ENCODE data around the gene C10orf143. TPM values are rescaled to one million over a fixed set of nuclear protein-coding genes. Genes with fewer than 3 reads are reported as not detected.

Gene C10orf143
- total RNA-seq, 6 experiments from 2014 or later: 0.68 to 2.9 (median 1.6) TPM

DNA sequence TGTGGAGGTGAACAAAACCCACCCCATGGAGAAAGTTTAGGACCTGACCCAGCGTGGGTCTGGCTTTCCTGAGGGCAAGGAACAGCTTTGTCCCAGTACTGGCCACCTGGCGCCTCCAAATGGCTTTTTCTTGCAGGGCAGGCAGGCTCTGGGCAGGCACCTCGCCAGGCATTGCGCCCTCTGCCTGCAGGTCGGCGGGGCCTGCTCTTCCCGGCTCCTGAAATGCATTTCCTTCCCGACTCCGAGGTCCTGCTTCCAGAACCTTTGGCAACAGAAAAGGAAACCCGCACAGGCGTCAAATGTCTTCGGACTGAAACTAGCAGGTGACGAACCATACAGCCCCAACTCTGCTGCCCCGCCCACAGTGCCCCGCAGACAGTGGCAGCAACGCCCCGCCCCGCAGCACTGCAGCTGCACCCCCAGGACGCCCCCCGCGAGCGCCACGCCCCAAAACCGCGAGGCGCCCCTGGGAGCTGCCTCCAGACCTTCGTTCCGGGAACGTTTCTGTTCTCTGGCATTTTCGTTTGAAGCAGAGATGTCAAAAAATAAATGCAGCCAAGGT, 65.5 kb downstream of the C10orf143 start:
- no peak for DNase-seq
- 73% methylated on average over 3 of the region's 30 CpGs for WGBS (ENCODE audit: insufficient coverage, low coverage, low lambda C conversion rate, missing lambda C conversion rate)
- intact Hi-C loops (cut with DNase I): no loop called here

DNA sequence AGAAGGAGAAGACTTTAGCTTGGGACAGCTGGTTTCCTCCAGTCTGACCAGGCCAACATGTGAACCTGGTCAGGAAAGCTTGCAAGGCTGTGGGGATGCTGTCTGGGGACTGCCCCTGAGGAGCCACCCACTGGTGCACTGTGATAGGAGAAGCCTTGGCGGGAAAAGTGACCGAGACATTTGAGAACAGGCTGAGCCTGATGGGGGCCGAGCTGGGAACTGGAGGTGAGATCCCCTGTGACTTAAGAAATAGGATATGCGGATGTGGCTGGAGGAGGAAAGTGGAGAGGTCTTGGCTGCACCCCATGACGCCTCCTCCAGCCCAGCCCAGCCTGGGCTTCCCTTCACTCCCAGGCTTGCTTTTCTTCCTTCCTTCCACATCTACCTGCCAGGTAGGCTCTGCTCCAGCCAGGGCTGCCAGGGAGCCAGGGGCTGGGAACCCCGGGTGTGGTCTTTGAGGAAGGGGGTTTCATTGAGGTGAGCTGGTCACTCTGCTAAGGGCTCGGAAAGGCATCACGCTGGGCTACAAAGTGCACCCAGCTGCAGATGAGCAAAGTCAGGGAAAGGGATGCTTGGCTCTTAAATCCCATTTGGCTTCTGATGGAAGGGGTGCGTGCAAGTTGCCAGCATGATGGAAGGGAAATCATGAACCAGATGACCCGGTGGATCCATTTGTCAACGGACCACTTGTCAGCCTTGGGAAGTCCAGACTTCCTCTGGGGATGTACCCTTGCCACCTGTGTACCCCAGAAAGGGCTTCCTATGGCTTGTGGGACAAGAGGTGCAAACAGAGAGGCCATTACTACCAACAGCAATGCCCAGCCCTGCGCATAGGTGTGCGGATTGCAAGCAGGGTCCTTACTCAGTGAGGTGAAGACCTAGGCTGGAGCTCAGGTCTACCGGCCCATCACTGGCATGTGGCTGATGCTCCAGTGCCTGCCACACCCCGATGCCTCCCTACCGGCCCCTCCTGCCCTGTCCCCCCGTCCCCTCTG, 66.3 kb downstream of the C10orf143 start:
- no peaks in the 10 kb centered on the region for H3K36me3 ChIP-seq
- no peaks in the 10 kb centered on the region for H3K4me1 ChIP-seq
- 60% methylated on average over 10 of the region's 17 CpGs for WGBS (ENCODE audit: insufficient coverage, low coverage, low lambda C conversion rate, missing lambda C conversion rate)
- no peak overlapping the region for H3K4me3 ChIP-seq
- no peak overlapping the region for H3K27ac ChIP-seq
- TF ChIP-seq, protein P1, sequence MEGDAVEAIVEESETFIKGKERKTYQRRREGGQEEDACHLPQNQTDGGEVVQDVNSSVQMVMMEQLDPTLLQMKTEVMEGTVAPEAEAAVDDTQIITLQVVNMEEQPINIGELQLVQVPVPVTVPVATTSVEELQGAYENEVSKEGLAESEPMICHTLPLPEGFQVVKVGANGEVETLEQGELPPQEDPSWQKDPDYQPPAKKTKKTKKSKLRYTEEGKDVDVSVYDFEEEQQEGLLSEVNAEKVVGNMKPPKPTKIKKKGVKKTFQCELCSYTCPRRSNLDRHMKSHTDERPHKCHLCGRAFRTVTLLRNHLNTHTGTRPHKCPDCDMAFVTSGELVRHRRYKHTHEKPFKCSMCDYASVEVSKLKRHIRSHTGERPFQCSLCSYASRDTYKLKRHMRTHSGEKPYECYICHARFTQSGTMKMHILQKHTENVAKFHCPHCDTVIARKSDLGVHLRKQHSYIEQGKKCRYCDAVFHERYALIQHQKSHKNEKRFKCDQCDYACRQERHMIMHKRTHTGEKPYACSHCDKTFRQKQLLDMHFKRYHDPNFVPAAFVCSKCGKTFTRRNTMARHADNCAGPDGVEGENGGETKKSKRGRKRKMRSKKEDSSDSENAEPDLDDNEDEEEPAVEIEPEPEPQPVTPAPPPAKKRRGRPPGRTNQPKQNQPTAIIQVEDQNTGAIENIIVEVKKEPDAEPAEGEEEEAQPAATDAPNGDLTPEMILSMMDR (IDR thresholded peaks at IDR 0.05): no peak
- TF ChIP-seq POLR2A (IDR thresholded peaks at IDR 0.05): no peak
- no peaks in the 10 kb centered on the region for H3K27me3 ChIP-seq
- DNase-seq: peak in 1 of 3 donors; percentile 18
- intact Hi-C loops (cut with DNase I): no loop called here
- H3K9me3 ChIP-seq: no peaks in the 10 kb centered on the region
- no peak for ATAC-seq

More for the DNA sequence above, 65.5 kb downstream of the C10orf143 start:
- no peak for ATAC-seq
- TF ChIP-seq, protein P1 (IDR thresholded peaks at IDR 0.05): peak in 1 of 4 donors; percentile 10
- TF ChIP-seq POLR2A (IDR thresholded peaks at IDR 0.05): no peak
- no peak overlapping the region for H3K4me3 ChIP-seq
- no peaks in the 10 kb centered on the region for H3K9me3 ChIP-seq
- no peaks in the 10 kb centered on the region for H3K27me3 ChIP-seq
- no peaks in the 10 kb centered on the region for H3K36me3 ChIP-seq
- no peak overlapping the region for H3K27ac ChIP-seq
- no peaks in the 10 kb centered on the region for H3K4me1 ChIP-seq

DNA sequence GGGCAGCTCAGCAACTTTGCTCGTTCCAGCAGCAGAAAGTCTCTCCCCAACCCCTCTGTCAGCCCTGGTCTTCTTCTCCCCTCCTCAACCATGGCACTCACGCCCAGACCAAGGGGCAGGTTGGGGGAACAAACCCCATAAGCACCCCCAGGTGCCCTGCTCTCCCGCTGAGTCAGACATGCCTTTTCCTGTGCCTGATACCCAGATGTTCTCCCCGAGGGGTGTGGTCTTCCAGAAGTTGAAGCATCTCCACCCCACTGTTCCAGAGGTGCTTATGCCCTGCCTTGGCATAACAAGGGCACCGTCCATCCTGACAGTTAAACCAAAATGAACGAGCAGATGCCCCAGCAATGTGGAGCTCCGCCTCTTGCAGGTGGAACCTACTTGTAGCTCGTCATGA, 67.1 kb downstream of the C10orf143 start:
- ATAC-seq: no peak
- H3K4me3 ChIP-seq: no peak overlapping the region
- H3K4me1 ChIP-seq: no peaks in the 10 kb centered on the region
- intact Hi-C loops (cut with DNase I): no loop called here
- no peaks in the 10 kb centered on the region for H3K9me3 ChIP-seq
- DNase-seq: peak in 2 of 3 donors; percentile 14 to 20
- H3K27me3 ChIP-seq: no peaks in the 10 kb centered on the region
- WGBS (ENCODE audit: insufficient coverage, low coverage, low lambda C conversion rate, missing lambda C conversion rate): 35% methylated on average over 7 of the region's 8 CpGs
- TF ChIP-seq, protein P1 (IDR thresholded peaks at IDR 0.05): no peak
- no peak for TF ChIP-seq POLR2A (IDR thresholded peaks at IDR 0.05)
- H3K27ac ChIP-seq: no peak overlapping the region
- no peaks in the 10 kb centered on the region for H3K36me3 ChIP-seq

DNA sequence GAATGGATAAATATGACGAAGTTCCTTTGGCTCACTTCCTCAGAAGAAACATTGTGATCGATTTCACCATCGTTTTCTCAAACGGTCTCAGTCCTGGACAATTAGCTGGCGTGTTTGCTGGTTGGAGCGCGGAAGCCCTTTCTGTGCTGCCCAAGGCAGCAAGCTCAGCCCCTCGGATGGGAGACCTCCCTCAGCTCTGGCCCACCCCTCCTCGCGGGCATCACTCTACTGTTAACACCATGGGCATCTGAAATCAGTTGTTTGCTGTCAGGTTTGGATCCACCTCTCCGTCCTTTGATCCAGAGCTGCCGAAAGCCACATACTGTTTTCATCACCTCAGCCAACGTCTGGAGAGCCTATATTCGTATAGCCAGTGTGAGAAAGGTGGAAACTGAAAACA, 68.2 kb downstream of the C10orf143 start:
- no peak overlapping the region for H3K27ac ChIP-seq
- DNase-seq (peak in 2 of 3 donors; percentile 10 to 18), ATAC-seq (no peak)
- intact Hi-C loops (cut with DNase I): no loop called here
- 47% methylated on average over 14 of the region's 14 CpGs for WGBS (ENCODE audit: insufficient coverage, low coverage, low lambda C conversion rate, missing lambda C conversion rate)
- no peaks in the 10 kb centered on the region for H3K27me3 ChIP-seq
- TF ChIP-seq, protein P1 (IDR thresholded peaks at IDR 0.05): no peak
- TF ChIP-seq POLR2A (IDR thresholded peaks at IDR 0.05): no peak
- no peaks in the 10 kb centered on the region for H3K36me3 ChIP-seq
- no peaks in the 10 kb centered on the region for H3K9me3 ChIP-seq
- no peaks in the 10 kb centered on the region for H3K4me1 ChIP-seq
- H3K4me3 ChIP-seq: no peak overlapping the region
